ENCODE results near the gene GBP7. TPM values are rescaled to one million over a fixed set of nuclear protein-coding genes. Genes with fewer than 3 reads are reported as not detected.

Gene GBP7
- total RNA-seq, 2 experiments from 2014 or later: not detected

- DNase-seq (ENCODE audit: low spot score): no peak
- Histone ChIP-seq H3K4me2 (ENCODE audit: low read length) (no peak overlapping the region), H3K27ac (ENCODE audit: low read depth, low read length, poor library complexity, severe bottlenecking) (no peak overlapping the region), H3K9me3 (ENCODE audit: low read length) (no peaks in the 10 kb centered on the region), H3K9me2 (ENCODE audit: insufficient read depth, low read length) (no peaks in the 10 kb centered on the region), H3K4me1 (ENCODE audit: insufficient read depth, low read length, poor library complexity, severe bottlenecking) (no peaks in the 10 kb centered on the region), H2AFZ (ENCODE audit: low read length) (no peak overlapping the region), H3K79me2 (ENCODE audit: insufficient read depth, low read depth, low read length) (no peaks in the 10 kb centered on the region), H3K36me3 (ENCODE audit: insufficient read depth, low read length) (no peaks in the 10 kb centered on the region), H4K20me1 (ENCODE audit: insufficient read depth, low read length) (no peaks in the 10 kb centered on the region), H3K4me3 (ENCODE audit: low read depth, low read length, poor library complexity, severe bottlenecking) (no peak overlapping the region)
- BruUV-seq (replicated peaks): no TSS peak
- POLR2A ChIA-PET: interaction anchor here (0.7 kb wide), 1 partner anchor 15 kb away, joined by 3 read pairs; no protein-coding TSS in a partner anchor
- intact Hi-C loops (cut with micrococcal nuclease; ENCODE audit: unreplicated experiment): no loop called here
- TF ChIP-seq CTCF (conservative IDR thresholded peaks at IDR 0.05; ENCODE audit: low read length): no peak
- TF ChIP-seq EZH2phosphoT487 (IDR thresholded peaks at IDR 0.05; ENCODE audit: borderline replicate concordance, low read depth, low read length): no peak
- CTCF ChIA-PET (ENCODE audit: unreplicated experiment): no interaction called here
Measured at GRCh38 chr1:89147678-89148658, 27.8 kb downstream of the GBP7 start.

GRCh38 chr1:89146721-89147120 lies 29.1 kb downstream of the GBP7 start:
- CTCF ChIA-PET (ENCODE audit: unreplicated experiment): no interaction called here
- H3K4me1 ChIP-seq (ENCODE audit: insufficient read depth, low read length, poor library complexity, severe bottlenecking): no peaks in the 10 kb centered on the region
- no peaks in the 10 kb centered on the region for H3K36me3 ChIP-seq (ENCODE audit: insufficient read depth, low read length)
- H2AFZ ChIP-seq (ENCODE audit: low read length): no peak overlapping the region
- H3K27ac ChIP-seq (ENCODE audit: low read depth, low read length, poor library complexity, severe bottlenecking): no peak overlapping the region
- intact Hi-C loops (cut with micrococcal nuclease; ENCODE audit: unreplicated experiment): no loop called here
- no peak for DNase-seq (ENCODE audit: low spot score)
- H4K20me1 ChIP-seq (ENCODE audit: insufficient read depth, low read length): no peaks in the 10 kb centered on the region
- H3K9me3 ChIP-seq (ENCODE audit: low read length): no peaks in the 10 kb centered on the region
- POLR2A ChIA-PET: interaction anchor here (1.4 kb wide), 1 partner anchor 26 kb away, joined by 3 read pairs; no protein-coding TSS in a partner anchor
- no peak overlapping the region for H3K4me2 ChIP-seq (ENCODE audit: low read length)
- no TSS peak for BruUV-seq (replicated peaks)
- H3K79me2 ChIP-seq (ENCODE audit: insufficient read depth, low read depth, low read length): no peaks in the 10 kb centered on the region
- no peak for TF ChIP-seq EZH2phosphoT487 (IDR thresholded peaks at IDR 0.05; ENCODE audit: borderline replicate concordance, low read depth, low read length)
- no peak for TF ChIP-seq CTCF (conservative IDR thresholded peaks at IDR 0.05; ENCODE audit: low read length)
- no peaks in the 10 kb centered on the region for H3K9me2 ChIP-seq (ENCODE audit: insufficient read depth, low read length)
- no peak overlapping the region for H3K4me3 ChIP-seq (ENCODE audit: low read depth, low read length, poor library complexity, severe bottlenecking)

GRCh38 chr1:89143484-89143883 lies 32.3 kb downstream of the GBP7 start:
- Histone ChIP-seq H3K4me1 (ENCODE audit: insufficient read depth, low read length, poor library complexity, severe bottlenecking) (no peaks in the 10 kb centered on the region), H3K79me2 (ENCODE audit: insufficient read depth, low read depth, low read length) (no peaks in the 10 kb centered on the region), H4K20me1 (ENCODE audit: insufficient read depth, low read length) (no peaks in the 10 kb centered on the region), H3K27ac (ENCODE audit: low read depth, low read length, poor library complexity, severe bottlenecking) (no peak overlapping the region), H3K4me3 (ENCODE audit: low read depth, low read length, poor library complexity, severe bottlenecking) (no peak overlapping the region), H2AFZ (ENCODE audit: low read length) (no peak overlapping the region), H3K9me3 (ENCODE audit: low read length) (no peaks in the 10 kb centered on the region), H3K36me3 (ENCODE audit: insufficient read depth, low read length) (no peaks in the 10 kb centered on the region), H3K9me2 (ENCODE audit: insufficient read depth, low read length) (no peaks in the 10 kb centered on the region), H3K4me2 (ENCODE audit: low read length) (no peak overlapping the region)
- no peak for DNase-seq (ENCODE audit: low spot score)
- POLR2A ChIA-PET: no interaction called here
- intact Hi-C loops (cut with micrococcal nuclease; ENCODE audit: unreplicated experiment): no loop called here
- BruUV-seq (replicated peaks): no TSS peak
- no peak for TF ChIP-seq CTCF (conservative IDR thresholded peaks at IDR 0.05; ENCODE audit: low read length)
- no peak for TF ChIP-seq EZH2phosphoT487 (IDR thresholded peaks at IDR 0.05; ENCODE audit: borderline replicate concordance, low read depth, low read length)
- CTCF ChIA-PET (ENCODE audit: unreplicated experiment): no interaction called here

Data from OCI-LY7 (cell line).